Activated CD4-positive, alpha-beta T cell treated with anti-CD3 and anti-CD28 coated beads, Interleukin-2, amount 50 U/mL, for 16 hours (primary cell): ENCODE results near the gene ART3.
"Not testable (repeated sequence)": the region's sequence is repeated elsewhere in the genome, so short reads cannot be mapped to it uniquely, and the experiment has no call there.

Experiments used
- DNase-seq: peaks from one replicate; pipeline ENCODE4 v3.0.0-alpha.2; 2020

ART3 gene

GRCh38 chr4:76074468-76074867 lies at the start of gene ART3:
TSS of gene ART3 (plus strand) at chr4:76074709. CDS start at chr4:76075890, 1,181 bp downstream.
- no peak for DNase-seq

GRCh38 chr4:76028350-76028765 lies 46.2 kb upstream of the ART3 start:
- DNase-seq = peak; percentile 30

GRCh38 chr4:76029300-76029699 lies 45.2 kb upstream of the ART3 start:
- no peak for DNase-seq

- DNase-seq = no peak
These were observed 39.4 kb upstream of the ART3 start for GRCh38 chr4:76035141-76035540.

- DNase-seq = no peak
These were observed 38.6 kb upstream of the ART3 start, which contains the start of gene CXCL11 for GRCh38 chr4:76035799-76036380. TSS of gene CXCL11 (minus strand) at chr4:76036070. CDS start at chr4:76035987, 83 bp downstream.

- no peak for DNase-seq
These were observed 37.7 kb upstream of the ART3 start for GRCh38 chr4:76036855-76037254.

- DNase-seq = peak; percentile 68
These were observed 32.1 kb upstream of the ART3 start for GRCh38 chr4:76042241-76042998.

- DNase-seq = not testable (repeated sequence)
These were observed 31.2 kb upstream of the ART3 start for GRCh38 chr4:76043306-76043705.

- DNase-seq = not testable (repeated sequence)
These were observed 29.8 kb upstream of the ART3 start for GRCh38 chr4:76044686-76045085.

- not testable (repeated sequence) for DNase-seq
These were observed 24.6 kb upstream of the ART3 start for GRCh38 chr4:76049860-76050416.

GRCh38 chr4:76050560-76051050 lies 23.9 kb upstream of the ART3 start:
- not testable (repeated sequence) for DNase-seq

- no peak for DNase-seq
These were observed 20.8 kb upstream of the ART3 start for GRCh38 chr4:76053730-76054129.

- peak; percentile 90 for DNase-seq
These were observed 19.5 kb upstream of the ART3 start for GRCh38 chr4:76055016-76055415.

- DNase-seq = no peak
These were observed 19.1 kb upstream of the ART3 start for GRCh38 chr4:76055421-76055820.

GRCh38 chr4:76058302-76058701 lies 16.2 kb upstream of the ART3 start:
- peak; percentile 88 for DNase-seq

GRCh38 chr4:76058888-76059426 lies 15.6 kb upstream of the ART3 start:
- DNase-seq = peak; percentile 74

- DNase-seq = peak; percentile 85
These were observed 14.8 kb upstream of the ART3 start for GRCh38 chr4:76059750-76060149.

GRCh38 chr4:76060506-76060905 lies 14.0 kb upstream of the ART3 start:
- DNase-seq = no peak

- no peak for DNase-seq
These were observed 13.1 kb upstream of the ART3 start for GRCh38 chr4:76061421-76061820.

- DNase-seq = no peak
These were observed 12.5 kb upstream of the ART3 start for GRCh38 chr4:76061982-76062381.

GRCh38 chr4:76066546-76066945 lies 8.0 kb upstream of the ART3 start:
- no peak for DNase-seq

GRCh38 chr4:76067652-76068286 lies 6.7 kb upstream of the ART3 start:
- peak; percentile 85 for DNase-seq

GRCh38 chr4:76072760-76073159 lies 1.7 kb upstream of the ART3 start:
- no peak for DNase-seq
